Ishikawa (cell line): ENCODE measurements around the gene SNED1.

Experiments
- CEBPB ChIP-seq: IDR thresholded peaks from 2 replicates; pipeline ENCODE4 v1.6.1; 2012
- CREB1 ChIP-seq: IDR thresholded peaks from 2 replicates; pipeline ENCODE4 v1.6.1; 2012; ENCODE audit warnings: low read depth
- EP300 ChIP-seq: IDR thresholded peaks from 2 replicates; pipeline ENCODE4 v1.6.1; 2012; ENCODE audit warnings: borderline replicate concordance
- MAX ChIP-seq: IDR thresholded peaks from 2 replicates; pipeline ENCODE4 v1.6.1; 2012
- NFIC ChIP-seq: IDR thresholded peaks from 2 replicates; pipeline ENCODE4 v1.6.1; 2012
- RAD21 ChIP-seq: IDR thresholded peaks from 2 replicates; pipeline ENCODE4 v1.6.1; 2012; ENCODE audit warnings: low read depth
- REST ChIP-seq: IDR thresholded peaks from 2 replicates; pipeline ENCODE4 v1.6.1; 2012; ENCODE audit warnings: low read depth, mild to moderate bottlenecking
- TCF12 ChIP-seq: IDR thresholded peaks from 2 replicates; pipeline ENCODE4 v1.6.1; 2012; ENCODE audit warnings: low read depth
- USF1 ChIP-seq: IDR thresholded peaks from 2 replicates; pipeline ENCODE4 v1.6.1; 2012
- YY1 ChIP-seq: IDR thresholded peaks from 2 replicates; pipeline ENCODE4 v1.6.1; 2012; ENCODE audit warnings: low read depth

GRCh38 chr2:241103176-241103595 lies 104.8 kb downstream of the SNED1 start:
- TF ChIP-seq MAX (no peak), EP300 (no peak), YY1 (no peak), CREB1 (no peak), RAD21 (no peak), REST (no peak), NFIC (no peak), TCF12 (no peak), USF1 (no peak), CEBPB (no peak)
